Uterus (tissue), 4 donors: ENCODE results near the gene TCERG1. TPM values are rescaled to one million over a fixed set of nuclear protein-coding genes. Genes with fewer than 3 reads are reported as not detected.

ENCODE experiments used
- DNase-seq, 2 donors: peaks; one replicate each; pipeline ENCODE4 v3.0.0-alpha.2; 2019 to 2020
- H3K27ac ChIP-seq, 2 donors: fragments of 200-600 bp; sonication (generic); 1 replicate in 1 of 2; 2 replicates in 1 of 2; pipeline ENCODE4 v1.5.1; 2016 to 2018
- H3K27me3 ChIP-seq, 2 donors: fragments of 200-600 bp; sonication (generic); one replicate each; pipeline ENCODE4 v1.5.1; 2018 to 2019; ENCODE audit warnings: control low read depth in 1 of 2
- H3K36me3 ChIP-seq, 2 donors: fragments of 200-600 bp; sonication (generic); one replicate each; pipeline ENCODE4 v1.5.1; 2019; ENCODE audit warnings: control low read depth in 1 of 2
- H3K4me1 ChIP-seq, 2 donors: fragments of 200-600 bp; sonication (generic); one replicate each; pipeline ENCODE4 v1.5.1; 2018 to 2019; ENCODE audit warnings: control low read depth in 1 of 2
- H3K4me3 ChIP-seq, 2 donors: fragments of 200-600 bp; sonication (generic); 1 replicate in 1 of 2; 2 replicates in 1 of 2; pipeline ENCODE4 v1.5.1; 2018 to 2019; ENCODE audit warnings: mild to moderate bottlenecking in 1 of 2
- H3K9me3 ChIP-seq, 2 donors: fragments of 200-600 bp; sonication (generic); one replicate each; pipeline ENCODE4 v1.5.1; 2019; ENCODE audit warnings: control low read depth in 1 of 2
- POLR2A ChIP-seq, 2 donors: fragments of 450-650 bp; IDR thresholded peaks; one replicate each; pipeline ENCODE4 v1.6.1; 2016; ENCODE audit warnings: antibody characterized with exemption in 2 of 2, mild to moderate bottlenecking in 1 of 2, moderate library complexity in 1 of 2
- intact Hi-C: fragments of 100-400 bp; cut with DNase I; formaldehyde crosslinking; loops from one replicate; pipeline ENCODE4 v1.15.1; 2023; ENCODE audit warnings: low total_unique reads
- total RNA-seq, 4 donors: library from RNA; depleted of rRNA in 3 of 4; stranded (reverse); fragments of >200 nt in 3 of 4; gene quantifications; one replicate each; pipeline versions ENCODE4 v1.1.0 to v1.2.4, GENCODE V29; 2014 to 2023
- TF ChIP-seq, protein P1 (sequence below), 4 experiments: fragments of 200-600 bp in 2 of 4; fragments of 450-650 bp in 2 of 4; sonication (generic) in 2 of 4; IDR thresholded peaks; one replicate each; pipeline ENCODE4 v1.5.1; 2016 to 2019; ENCODE audit warnings: antibody characterized with exemption in 4 of 4, mild to moderate bottlenecking in 2 of 4, moderate library complexity in 1 of 4
- donor health status: DM: yes; HTN: yes; CAD: no.

TCERG1 gene
- total RNA-seq, 4 donors from 2014 or later: 49.7 to 109 (median 77.7) TPM

DNA sequence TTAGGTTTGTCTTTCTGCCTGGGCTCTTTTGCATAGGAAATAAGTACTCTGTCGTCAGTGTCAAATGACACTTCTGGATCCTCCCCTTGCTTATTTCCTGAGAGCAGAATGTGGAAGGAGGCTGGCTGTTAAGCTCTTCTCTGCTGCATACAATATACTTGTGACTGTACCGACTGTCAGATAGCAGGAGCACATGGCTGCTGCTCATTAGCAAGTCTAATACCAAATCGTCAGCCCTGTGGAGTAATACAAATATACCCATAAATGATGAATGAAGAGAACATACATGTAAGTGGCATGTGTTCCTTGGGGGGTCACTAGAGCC lies 69.0 kb downstream of the TCERG1 start, which contains the start of gene GPR151:
Gene GPR151, minus strand, starts transcription at position 40 of the 325 bp plus-strand sequence. CDS start 77 bp downstream, outside the sequence.
- TF ChIP-seq POLR2A (IDR thresholded peaks at IDR 0.05): no peak
- no peak within 1 kb of the TSS for H3K4me3 ChIP-seq
- H3K27me3 ChIP-seq: no peaks in the 10 kb centered on the region
- no peaks in the 10 kb centered on the region for H3K36me3 ChIP-seq
- no peaks in the 10 kb centered on the region for H3K4me1 ChIP-seq
- no peak for DNase-seq
- no peaks in the 10 kb centered on the region for H3K9me3 ChIP-seq
- intact Hi-C loops: no loop called here
- no peak within 1 kb of the TSS for H3K27ac ChIP-seq

DNA sequence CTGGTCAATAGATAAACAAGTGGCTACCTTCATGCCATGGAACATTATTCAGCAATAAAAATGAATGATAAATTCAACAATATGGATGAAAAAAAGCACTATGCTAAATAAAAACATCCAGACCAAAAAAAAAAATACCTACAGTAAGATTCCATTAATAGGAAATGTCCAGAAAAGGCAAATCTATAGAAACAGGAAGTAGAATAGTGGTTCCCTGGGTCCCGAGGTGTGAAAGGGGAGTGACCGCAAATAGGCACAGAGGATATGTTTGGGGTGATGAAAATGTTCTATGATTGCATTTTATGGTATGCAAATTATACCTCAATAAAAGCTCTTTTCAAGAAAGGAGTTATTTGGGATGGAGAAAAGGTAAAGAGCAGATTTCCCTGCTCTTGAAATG lies 72.4 kb downstream of the TCERG1 start:
- TF ChIP-seq, protein P1, sequence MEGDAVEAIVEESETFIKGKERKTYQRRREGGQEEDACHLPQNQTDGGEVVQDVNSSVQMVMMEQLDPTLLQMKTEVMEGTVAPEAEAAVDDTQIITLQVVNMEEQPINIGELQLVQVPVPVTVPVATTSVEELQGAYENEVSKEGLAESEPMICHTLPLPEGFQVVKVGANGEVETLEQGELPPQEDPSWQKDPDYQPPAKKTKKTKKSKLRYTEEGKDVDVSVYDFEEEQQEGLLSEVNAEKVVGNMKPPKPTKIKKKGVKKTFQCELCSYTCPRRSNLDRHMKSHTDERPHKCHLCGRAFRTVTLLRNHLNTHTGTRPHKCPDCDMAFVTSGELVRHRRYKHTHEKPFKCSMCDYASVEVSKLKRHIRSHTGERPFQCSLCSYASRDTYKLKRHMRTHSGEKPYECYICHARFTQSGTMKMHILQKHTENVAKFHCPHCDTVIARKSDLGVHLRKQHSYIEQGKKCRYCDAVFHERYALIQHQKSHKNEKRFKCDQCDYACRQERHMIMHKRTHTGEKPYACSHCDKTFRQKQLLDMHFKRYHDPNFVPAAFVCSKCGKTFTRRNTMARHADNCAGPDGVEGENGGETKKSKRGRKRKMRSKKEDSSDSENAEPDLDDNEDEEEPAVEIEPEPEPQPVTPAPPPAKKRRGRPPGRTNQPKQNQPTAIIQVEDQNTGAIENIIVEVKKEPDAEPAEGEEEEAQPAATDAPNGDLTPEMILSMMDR (IDR thresholded peaks at IDR 0.05): no peak
- no peak for TF ChIP-seq POLR2A (IDR thresholded peaks at IDR 0.05)
- Histone ChIP-seq H3K27me3 (no peaks in the 10 kb centered on the region), H3K4me3 (no peak overlapping the region), H3K4me1 (no peaks in the 10 kb centered on the region), H3K36me3 (no peaks in the 10 kb centered on the region), H3K27ac (no peak overlapping the region), H3K9me3 (no peaks in the 10 kb centered on the region)
- intact Hi-C loops: no loop called here
- DNase-seq: no peak

DNA sequence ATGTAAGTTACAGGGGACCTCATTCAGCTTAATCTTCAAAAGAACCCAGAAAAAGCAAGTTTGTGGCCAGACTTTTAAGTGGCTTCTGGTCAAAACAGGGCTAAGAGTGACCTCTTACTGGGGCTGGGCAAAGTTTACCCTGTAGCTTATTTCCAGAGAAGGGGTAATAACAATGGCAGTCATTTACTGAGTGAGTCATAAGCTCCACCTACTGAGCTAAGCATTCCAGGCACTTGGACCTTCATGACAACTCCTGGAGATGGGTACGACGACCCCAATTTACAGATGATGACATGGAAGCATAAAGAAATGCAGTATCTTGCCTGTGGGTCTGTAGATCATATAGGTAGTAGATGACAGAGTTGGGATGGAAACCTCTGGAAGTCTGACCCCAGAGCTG lies 73.6 kb downstream of the TCERG1 start:
- no peak overlapping the region for H3K4me3 ChIP-seq
- no peaks in the 10 kb centered on the region for H3K27me3 ChIP-seq
- intact Hi-C loops: no loop called here
- no peaks in the 10 kb centered on the region for H3K36me3 ChIP-seq
- TF ChIP-seq, protein P1 (IDR thresholded peaks at IDR 0.05): no peak
- TF ChIP-seq POLR2A (IDR thresholded peaks at IDR 0.05): no peak
- H3K27ac ChIP-seq: no peak overlapping the region
- no peaks in the 10 kb centered on the region for H3K4me1 ChIP-seq
- no peak for DNase-seq
- no peaks in the 10 kb centered on the region for H3K9me3 ChIP-seq

DNA sequence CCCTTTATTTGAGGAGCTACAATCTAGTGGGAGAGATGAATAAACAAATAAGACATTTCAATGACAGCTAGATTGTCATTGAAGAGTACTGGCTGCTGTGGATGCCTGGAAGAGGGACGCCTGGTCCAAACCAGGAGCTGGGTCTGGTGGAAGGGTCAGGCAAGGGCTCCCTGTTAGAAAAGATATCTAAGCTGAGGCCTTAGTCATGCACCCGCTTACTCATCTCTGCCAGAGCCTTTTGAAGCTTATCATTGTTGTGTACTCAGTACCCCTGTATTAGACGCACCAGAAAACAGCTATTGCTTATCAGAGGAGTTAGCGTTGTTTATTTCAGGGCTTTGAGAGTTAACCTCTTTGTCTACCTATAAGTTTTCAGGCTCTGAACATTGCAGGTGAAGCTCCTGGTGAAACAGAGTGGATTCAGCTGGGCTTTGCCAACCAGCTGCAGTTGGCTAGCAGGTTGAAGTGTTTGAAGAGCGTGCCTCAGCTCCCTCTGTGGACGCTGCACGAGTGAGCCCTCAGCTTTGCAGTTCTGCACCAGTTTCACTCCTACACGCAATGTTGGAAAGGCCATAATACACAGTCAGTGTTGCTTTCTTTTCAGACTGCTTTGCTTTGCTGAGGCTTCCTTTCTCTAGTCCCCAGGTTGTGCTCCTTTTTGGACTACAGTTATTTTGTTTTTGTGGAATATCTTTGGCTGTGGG lies 74.4 kb downstream of the TCERG1 start:
- intact Hi-C loops: no loop called here
- Histone ChIP-seq H3K4me3 (no peak overlapping the region), H3K27ac (no peak overlapping the region), H3K27me3 (no peaks in the 10 kb centered on the region), H3K9me3 (no peaks in the 10 kb centered on the region), H3K4me1 (no peaks in the 10 kb centered on the region), H3K36me3 (no peaks in the 10 kb centered on the region)
- TF ChIP-seq, protein P1 (IDR thresholded peaks at IDR 0.05): no peak
- no peak for TF ChIP-seq POLR2A (IDR thresholded peaks at IDR 0.05)
- DNase-seq: no peak

DNA sequence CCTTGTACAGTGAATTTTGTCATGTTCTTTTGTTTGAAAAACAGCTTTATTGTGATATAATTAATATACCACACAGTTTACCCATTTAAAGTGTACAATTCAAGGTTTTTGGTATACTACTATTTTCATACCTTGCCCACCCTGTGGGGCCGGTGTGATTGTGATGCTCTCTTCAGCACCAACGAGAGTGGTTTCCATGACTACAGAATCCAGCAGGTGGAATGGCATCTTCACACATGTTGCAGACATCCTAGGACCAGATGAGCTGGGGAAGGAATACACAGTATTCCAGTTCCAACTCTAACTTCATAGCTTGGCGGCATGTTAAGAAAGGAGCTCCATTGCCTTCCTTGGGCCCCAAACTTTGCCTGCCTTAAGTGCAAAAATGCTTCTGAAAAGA lies 76.6 kb downstream of the TCERG1 start:
- DNase-seq: no peak
- no peak overlapping the region for H3K27ac ChIP-seq
- H3K27me3 ChIP-seq: no peaks in the 10 kb centered on the region
- no peaks in the 10 kb centered on the region for H3K9me3 ChIP-seq
- H3K4me3 ChIP-seq: no peak overlapping the region
- H3K4me1 ChIP-seq: no peaks in the 10 kb centered on the region
- no peaks in the 10 kb centered on the region for H3K36me3 ChIP-seq
- intact Hi-C loops: no loop called here
- TF ChIP-seq POLR2A (IDR thresholded peaks at IDR 0.05): no peak
- TF ChIP-seq, protein P1 (IDR thresholded peaks at IDR 0.05): no peak
